ENCODE measurements around the gene AIFM3. TPM values are rescaled to one million over a fixed set of nuclear protein-coding genes. Genes with fewer than 3 reads are reported as not detected.

The AIFM3 gene
- polyA plus RNA-seq, 12 donors, result 0.19 to 0.65 (median 0.42) TPM; not detected in 2

- no peak for DNase-seq
These were observed 59.0 kb downstream of the AIFM3 start for GRCh38 chr22:21025763-21026755.

- DNase-seq, result peak; percentile 47
These were observed 60.0 kb downstream of the AIFM3 start for GRCh38 chr22:21026783-21027692.

GRCh38 chr22:21028277-21029251, 61.5 kb downstream of the AIFM3 start:
- no peak for DNase-seq

- no peak for DNase-seq
These were observed 62.5 kb downstream of the AIFM3 start for GRCh38 chr22:21029486-21030025.

- no peak for DNase-seq
These were observed 63.0 kb downstream of the AIFM3 start for GRCh38 chr22:21030032-21030431.

Other genes with a start within 250 kb of the AIFM3 start
- 1 to 10 TPM in 1 of 12 donors, under 1 TPM in 7, not detected in 4; 0.06 to 2.2 (median 0.22) TPM for gene SERPIND1, start 193.1 kb upstream of the AIFM3 start, polyA plus RNA-seq (ENCODE audit: insufficient read length in 12 of 12)
- 10 to 100 TPM in 11 of 12 donors, not detected in 1; 27.8 to 52.1 (median 31.0) TPM for gene PI4KA, start 108.4 kb upstream of the AIFM3 start, polyA plus RNA-seq (ENCODE audit: insufficient read length in 12 of 12)
- 100 to 1,000 TPM in 1 of 12 donors, 10 to 100 TPM in 11; 22.7 to 131 (median 27.9) TPM for gene SNAP29, start 108.2 kb upstream of the AIFM3 start, polyA plus RNA-seq (ENCODE audit: insufficient read length in 12 of 12)
- gene CRKL, start 49.8 kb upstream of the AIFM3 start, polyA plus RNA-seq (ENCODE audit: insufficient read length in 12 of 12), result 10 to 100 TPM in 11 of 12 donors, not detected in 1; 44.7 to 57.0 (median 51.8) TPM
- gene LZTR1, start 15.0 kb downstream of the AIFM3 start, polyA plus RNA-seq (ENCODE audit: insufficient read length in 12 of 12), result 10 to 100 TPM in 11 of 12 donors, not detected in 1; 30.9 to 59.6 (median 34.9) TPM
- 10 to 100 TPM in 11 of 12 donors, not detected in 1; 11.2 to 20.3 (median 14.9) TPM for gene THAP7, start 34.9 kb downstream of the AIFM3 start, polyA plus RNA-seq (ENCODE audit: insufficient read length in 12 of 12)
- 10 to 100 TPM in 10 of 12 donors, 1 to 10 TPM in 1, not detected in 1; 8.9 to 26.8 (median 18.3) TPM for gene P2RX6, start 47.9 kb downstream of the AIFM3 start, polyA plus RNA-seq (ENCODE audit: insufficient read length in 12 of 12)
- gene SLC7A4, start 65.3 kb downstream of the AIFM3 start, polyA plus RNA-seq (ENCODE audit: insufficient read length in 12 of 12), result 1 to 10 TPM in 7 of 12 donors, under 1 TPM in 3, not detected in 2; 0.67 to 4.1 (median 1.4) TPM
- gene LRRC74B, start 78.7 kb downstream of the AIFM3 start, polyA plus RNA-seq (ENCODE audit: insufficient read length in 12 of 12), result under 1 TPM in 10 of 12 donors, not detected in 2; 0.05 to 0.48 (median 0.17) TPM